Dendritic cell treated with granulocyte-macrophage colony-stimulating factor and Interleukin-4, amounts not matched to agents 40 ng/mL and 50 ng/mL, for 4 days (primary cell): ENCODE measurements around the gene ZDHHC16.
"Not testable (repeated sequence)": the region's sequence is repeated elsewhere in the genome, so short reads cannot be mapped to it uniquely, and the experiment has no call there.

Experiments used
- H3K27ac Mint-ChIP-seq: one replicate; pipeline ENCODE4 v1.8.0; 2022; ENCODE audit warnings: mild to moderate bottlenecking, mixed read lengths
- H3K27me3 Mint-ChIP-seq: one replicate; pipeline ENCODE4 v1.8.0; 2022; ENCODE audit warnings: mild to moderate bottlenecking, mixed read lengths
- H3K36me3 Mint-ChIP-seq: one replicate; pipeline ENCODE4 v1.8.0; 2022; ENCODE audit warnings: low read depth, mixed read lengths
- H3K4me1 Mint-ChIP-seq: one replicate; pipeline ENCODE4 v1.8.0; 2022; ENCODE audit warnings: low read depth, mixed read lengths
- H3K4me3 Mint-ChIP-seq: one replicate; pipeline ENCODE4 v1.8.0; 2022; ENCODE audit warnings: mild to moderate bottlenecking, moderate library complexity, mixed read lengths
- H3K9me3 Mint-ChIP-seq: one replicate; pipeline ENCODE4 v1.8.0; 2022; ENCODE audit warnings: mixed read lengths
- intact Hi-C: fragments of 100-400 bp; cut with micrococcal nuclease; formaldehyde crosslinking; loops from one replicate; pipeline ENCODE4 v1.15.0; 2022

Gene ZDHHC16

GRCh38 chr10:97445722-97446639 lies at the start of gene ZDHHC16, which contains the start of gene EXOSC1:
TSS of gene ZDHHC16 (plus strand) at chr10:97446175. CDS start at chr10:97451676, 5,501 bp downstream.
TSS of gene EXOSC1 (minus strand) at chr10:97446006. CDS start at chr10:97445985, 21 bp downstream.
- peaks cover 52% of the 10 kb centered on the region for H3K36me3 Mint-ChIP-seq
- H3K4me1 Mint-ChIP-seq: peaks cover 34% of the 10 kb centered on the region
- H3K27me3 Mint-ChIP-seq: no peaks in the 10 kb centered on the region
- no peaks in the 10 kb centered on the region for H3K9me3 Mint-ChIP-seq
- intact Hi-C loops: loop anchor here (1.0 to 5.0 kb wide), 2 partner anchors 39 to 51 kb away; partner anchors contain the start of genes MMS19 and UBTD1
- H3K4me3 Mint-ChIP-seq: peak within 1 kb of the TSS; percentile 98
- peak within 1 kb of the TSS; percentile 85 for H3K27ac Mint-ChIP-seq

GRCh38 chr10:97399843-97400545 lies 46.0 kb upstream of the ZDHHC16 start:
- intact Hi-C loops: loop anchor here (10.0 kb wide), 2 partner anchors 65 to 95 kb away; partner anchors contain the start of genes FRAT2, MMS19 and UBTD1
- Mint-ChIP-seq H3K27me3 (no peaks in the 10 kb centered on the region), H3K9me3 (no peaks in the 10 kb centered on the region), H3K4me1 (peaks cover 26% of the 10 kb centered on the region), H3K4me3 (peak overlapping the region; percentile 94), H3K27ac (peak overlapping the region; percentile 98), H3K36me3 (peaks cover 31% of the 10 kb centered on the region)

GRCh38 chr10:97400665-97401454 lies 45.1 kb upstream of the ZDHHC16 start, which contains the start of gene RRP12:
TSS of gene RRP12 (minus strand) at chr10:97401340. CDS start at chr10:97401231, 109 bp downstream.
- Mint-ChIP-seq H3K36me3 (peaks cover 23% of the 10 kb centered on the region), H3K4me3 (peak within 1 kb of the TSS; percentile 94), H3K27ac (peak within 1 kb of the TSS; percentile 98), H3K4me1 (peaks cover 34% of the 10 kb centered on the region), H3K27me3 (no peaks in the 10 kb centered on the region), H3K9me3 (no peaks in the 10 kb centered on the region)
- intact Hi-C loops: loop anchor here (10.0 kb wide), 2 partner anchors 66 to 94 kb away; partner anchors contain the start of genes FRAT2, MMS19 and UBTD1

GRCh38 chr10:97401455-97401919 lies 44.5 kb upstream of the ZDHHC16 start:
- intact Hi-C loops: loop anchor here (10.0 kb wide), 2 partner anchors 67 to 93 kb away; partner anchors contain the start of genes FRAT2, MMS19 and UBTD1
- Mint-ChIP-seq H3K9me3 (no peaks in the 10 kb centered on the region), H3K27me3 (no peaks in the 10 kb centered on the region), H3K4me3 (peak overlapping the region; percentile 94), H3K36me3 (peaks cover 16% of the 10 kb centered on the region), H3K4me1 (peaks cover 37% of the 10 kb centered on the region), H3K27ac (peak overlapping the region; percentile 98)

GRCh38 chr10:97404044-97404443 lies 41.9 kb upstream of the ZDHHC16 start:
- Mint-ChIP-seq H3K27ac (peak overlapping the region; percentile 0), H3K4me3 (no peak overlapping the region), H3K9me3 (no peaks in the 10 kb centered on the region), H3K4me1 (peaks cover 55% of the 10 kb centered on the region), H3K27me3 (no peaks in the 10 kb centered on the region), H3K36me3 (peaks cover 5% of the 10 kb centered on the region)
- intact Hi-C loops: loop anchor here (10.0 kb wide), 2 partner anchors 69 to 91 kb away; partner anchors contain the start of genes FRAT2, MMS19 and UBTD1

- Mint-ChIP-seq H3K27me3 (no peaks in the 10 kb centered on the region), H3K4me3 (peak overlapping the region; percentile 37), H3K36me3 (peaks cover 1% of the 10 kb centered on the region), H3K9me3 (no peaks in the 10 kb centered on the region), H3K27ac (peak overlapping the region; percentile 92), H3K4me1 (peaks cover 51% of the 10 kb centered on the region)
- intact Hi-C loops: loop anchor here (10.0 kb wide), 2 partner anchors 71 to 89 kb away; partner anchors contain the start of genes FRAT2, MMS19 and UBTD1
These were observed 39.9 kb upstream of the ZDHHC16 start for GRCh38 chr10:97406064-97406463.

- not testable (repeated sequence) for H3K4me3 Mint-ChIP-seq, H3K9me3 Mint-ChIP-seq, H3K27me3 Mint-ChIP-seq, H3K36me3 Mint-ChIP-seq
- intact Hi-C loops: loop anchor here (10.0 kb wide), 2 partner anchors 72 to 88 kb away; partner anchors contain the start of genes FRAT2, MMS19 and UBTD1
- peaks cover 48% of the 10 kb centered on the region for H3K4me1 Mint-ChIP-seq
- peak overlapping the region; percentile 92 for H3K27ac Mint-ChIP-seq
These were observed 39.5 kb upstream of the ZDHHC16 start for GRCh38 chr10:97406483-97406882.

GRCh38 chr10:97407211-97407951 lies 38.6 kb upstream of the ZDHHC16 start:
- Mint-ChIP-seq H3K27ac (peak overlapping the region; percentile 92), H3K36me3 (no peaks in the 10 kb centered on the region), H3K4me3 (no peak overlapping the region), H3K27me3 (no peaks in the 10 kb centered on the region), H3K9me3 (no peaks in the 10 kb centered on the region), H3K4me1 (peaks cover 46% of the 10 kb centered on the region)
- intact Hi-C loops: loop anchor here (1.0 to 10.0 kb wide), 4 partner anchors 18 to 87 kb away; partner anchors contain the start of genes EXOSC1, FRAT2, MMS19 and UBTD1

- Mint-ChIP-seq H3K9me3 (no peaks in the 10 kb centered on the region), H3K27ac (peak overlapping the region; percentile 92)
These were observed 38.1 kb upstream of the ZDHHC16 start for GRCh38 chr10:97407952-97408248.

GRCh38 chr10:97408496-97408992 lies 37.4 kb upstream of the ZDHHC16 start:
- Mint-ChIP-seq H3K9me3 (no peaks in the 10 kb centered on the region), H3K4me1 (peaks cover 48% of the 10 kb centered on the region), H3K27ac (peak overlapping the region; percentile 92), H3K4me3 (no peak overlapping the region), H3K36me3 (no peaks in the 10 kb centered on the region), H3K27me3 (no peaks in the 10 kb centered on the region)
- intact Hi-C loops: loop anchor here (10.0 kb wide), 2 partner anchors 74 to 86 kb away; partner anchors contain the start of genes FRAT2, MMS19 and UBTD1

More at GRCh38 chr10:97407952-97408248, 38.1 kb upstream of the ZDHHC16 start:
- Mint-ChIP-seq H3K4me3 (no peak overlapping the region), H3K36me3 (no peaks in the 10 kb centered on the region), H3K27me3 (no peaks in the 10 kb centered on the region), H3K4me1 (peaks cover 46% of the 10 kb centered on the region)
- intact Hi-C loops: loop anchor here (1.0 to 10.0 kb wide), 4 partner anchors 17 to 87 kb away; partner anchors contain the start of genes EXOSC1, FRAT2, MMS19 and UBTD1

GRCh38 chr10:97411406-97411805 lies 34.6 kb upstream of the ZDHHC16 start:
- Mint-ChIP-seq H3K9me3 (no peaks in the 10 kb centered on the region), H3K4me1 (peaks cover 47% of the 10 kb centered on the region), H3K27me3 (no peaks in the 10 kb centered on the region), H3K36me3 (no peaks in the 10 kb centered on the region), H3K4me3 (no peak overlapping the region), H3K27ac (no peak overlapping the region)
- intact Hi-C loops: no loop called here

- no peaks in the 10 kb centered on the region for H3K36me3 Mint-ChIP-seq
These were observed 33.1 kb upstream of the ZDHHC16 start for GRCh38 chr10:97412891-97413304.

More at GRCh38 chr10:97412891-97413304, 33.1 kb upstream of the ZDHHC16 start:
- H3K9me3 Mint-ChIP-seq: no peaks in the 10 kb centered on the region
- no peak overlapping the region for H3K4me3 Mint-ChIP-seq
- H3K27me3 Mint-ChIP-seq: no peaks in the 10 kb centered on the region
- intact Hi-C loops: no loop called here
- H3K27ac Mint-ChIP-seq: peak overlapping the region; percentile 6
- H3K4me1 Mint-ChIP-seq: peaks cover 44% of the 10 kb centered on the region
